ENCODE data around the gene PADI6. TPM values are rescaled to one million over a fixed set of nuclear protein-coding genes. Genes with fewer than 3 reads are reported as not detected.

Gene PADI6
- total RNA-seq, 1 experiment from 2014 or later: not detected

DNA sequence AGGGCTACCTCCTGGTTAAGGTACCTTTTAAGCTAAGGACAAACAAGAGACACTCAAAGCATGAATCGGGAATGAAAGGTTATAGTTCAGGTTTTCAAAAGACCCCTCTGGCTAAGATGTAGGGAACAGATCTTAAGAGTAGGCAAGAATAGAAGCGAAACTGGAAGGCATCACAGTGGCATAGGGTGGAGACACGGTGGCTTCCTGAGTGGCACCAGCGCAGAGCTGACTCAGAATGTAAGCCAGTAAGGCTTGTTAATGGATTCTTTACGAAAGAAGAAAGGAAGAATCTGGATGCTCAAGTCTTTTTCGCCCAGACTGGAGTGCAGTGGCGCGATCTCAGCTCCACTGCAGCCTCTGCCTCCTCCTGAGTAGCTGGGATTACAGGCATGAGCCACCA lies 21.2 kb downstream of the PADI6 start (continued):
- TF ChIP-seq POLR2AphosphoS5 (IDR thresholded peaks at IDR 0.05; ENCODE audit: low read depth, low read length): no peak

DNA sequence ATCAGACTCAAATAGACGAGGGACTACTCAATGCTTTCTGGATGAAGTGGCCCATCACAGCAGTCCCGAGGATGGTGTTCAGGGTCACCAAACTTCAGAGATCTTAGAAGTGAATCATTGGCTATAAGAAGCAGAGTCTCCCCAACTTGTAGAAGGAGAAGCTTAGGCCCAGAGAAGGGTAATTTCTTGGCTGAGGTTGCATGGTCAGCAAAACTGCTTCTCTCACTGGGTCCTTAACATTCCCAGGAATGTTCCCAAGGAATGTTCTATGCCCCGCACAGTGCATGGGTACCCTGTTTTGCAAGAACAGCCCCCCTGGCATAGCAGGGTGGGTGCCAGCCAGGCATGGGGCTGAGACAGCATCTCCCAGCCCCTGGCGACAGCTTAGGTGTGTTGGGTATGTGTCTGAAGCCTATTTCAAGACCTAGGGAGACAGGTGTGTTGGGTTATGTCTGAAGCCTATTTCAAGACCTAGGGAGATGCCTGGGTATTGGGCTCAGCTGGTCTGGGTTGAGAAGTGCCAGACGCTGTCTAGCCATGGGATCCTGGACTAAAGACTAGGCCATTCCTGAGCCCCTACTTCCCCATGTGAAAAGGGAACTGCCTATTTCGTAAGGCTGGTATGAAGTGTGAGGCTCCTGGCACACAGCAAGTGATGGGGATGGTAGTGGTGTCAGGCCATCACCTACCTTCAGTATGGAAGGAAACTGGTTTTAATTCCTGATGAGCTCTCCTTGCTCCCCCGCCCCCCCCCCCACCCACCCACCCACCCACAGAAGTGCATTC lies 26.1 kb downstream of the PADI6 start:
- no peak overlapping the region for H3K27ac ChIP-seq (ENCODE audit: low read depth, low read length)
- no peak for DNase-seq (ENCODE audit: low read depth, low spot score)
- no peaks in the 10 kb centered on the region for H3K36me3 ChIP-seq (ENCODE audit: control insufficient read depth in 1 of 2, insufficient read depth in 2 of 2, low read length in 2 of 2)
- ATAC-seq: no peak
- H3K9ac ChIP-seq (ENCODE audit: low read length): no peak overlapping the region
- no peaks in the 10 kb centered on the region for H3K79me2 ChIP-seq (ENCODE audit: insufficient read depth, low read length)
- BruUV-seq (replicated peaks): no TSS peak
- intact Hi-C loops (cut with micrococcal nuclease): no loop called here
- H3K4me2 ChIP-seq (ENCODE audit: low read length): no peak overlapping the region
- no peak overlapping the region for H3K4me3 ChIP-seq (replicated peaks in 1 of 2; ENCODE audit: low read depth in 1 of 2, low read length in 2 of 2)
- H4K20me1 ChIP-seq (ENCODE audit: insufficient read depth): no peaks in the 10 kb centered on the region
- H3K9me2 ChIP-seq (ENCODE audit: insufficient read depth): no peaks in the 10 kb centered on the region
- ChIA-PET POLR2A (no interaction called here), CTCF (no interaction called here), RAD21 (ENCODE audit: low non-redundant PET in 1 of 2, low total read pairs in 2 of 2, uncharacterized antibody in 2 of 2, unreplicated experiment in 2 of 2) (interaction anchor here in 1 of 2 experiments (0.6 kb wide), 1 partner anchor 139 kb away, joined by 4 read pairs; no protein-coding TSS in a partner anchor)
- H3K27me3 ChIP-seq (ENCODE audit: insufficient read depth, low read length): 0 out of 2 replicates have a peak, but pooled peaks cover 3% of the 10 kb centered on the region
- no peaks in the 10 kb centered on the region for H3K9me3 ChIP-seq (ENCODE audit: control insufficient read depth in 1 of 2, insufficient read depth in 1 of 2, low read depth in 1 of 2, low read length in 2 of 2)
- no peaks in the 10 kb centered on the region for H3K4me1 ChIP-seq (ENCODE audit: control insufficient read depth in 1 of 2, insufficient read depth in 2 of 2, low read length in 2 of 2)
- H2AFZ ChIP-seq (ENCODE audit: low read depth, low read length, poor library complexity, severe bottlenecking): no peak overlapping the region
- TF ChIP-seq POLR2A (IDR thresholded peaks at IDR 0.05; ENCODE audit: borderline replicate concordance, extremely low read depth, insufficient read depth, insufficient read length) (no peak), CBX3 (IDR thresholded peaks at IDR 0.05; ENCODE audit: low read depth) (no peak), CTCF (IDR thresholded peaks at IDR 0.05 in 2 of 3, conservative IDR thresholded peaks at IDR 0.05 in 1 of 3; ENCODE audit: borderline replicate concordance in 1 of 3, insufficient read depth in 1 of 3, low read depth in 2 of 3, low read length in 2 of 3) (no peak), YY1 (IDR thresholded peaks at IDR 0.05; ENCODE audit: extremely low read depth, insufficient replicate concordance, low read depth, low read length) (no peak), EGR1 (IDR thresholded peaks at IDR 0.05; ENCODE audit: low read depth) (no peak), ZNF274 (IDR thresholded peaks at IDR 0.05; ENCODE audit: low read depth, low read length) (no peak)
- TF ChIP-seq, protein P1, sequence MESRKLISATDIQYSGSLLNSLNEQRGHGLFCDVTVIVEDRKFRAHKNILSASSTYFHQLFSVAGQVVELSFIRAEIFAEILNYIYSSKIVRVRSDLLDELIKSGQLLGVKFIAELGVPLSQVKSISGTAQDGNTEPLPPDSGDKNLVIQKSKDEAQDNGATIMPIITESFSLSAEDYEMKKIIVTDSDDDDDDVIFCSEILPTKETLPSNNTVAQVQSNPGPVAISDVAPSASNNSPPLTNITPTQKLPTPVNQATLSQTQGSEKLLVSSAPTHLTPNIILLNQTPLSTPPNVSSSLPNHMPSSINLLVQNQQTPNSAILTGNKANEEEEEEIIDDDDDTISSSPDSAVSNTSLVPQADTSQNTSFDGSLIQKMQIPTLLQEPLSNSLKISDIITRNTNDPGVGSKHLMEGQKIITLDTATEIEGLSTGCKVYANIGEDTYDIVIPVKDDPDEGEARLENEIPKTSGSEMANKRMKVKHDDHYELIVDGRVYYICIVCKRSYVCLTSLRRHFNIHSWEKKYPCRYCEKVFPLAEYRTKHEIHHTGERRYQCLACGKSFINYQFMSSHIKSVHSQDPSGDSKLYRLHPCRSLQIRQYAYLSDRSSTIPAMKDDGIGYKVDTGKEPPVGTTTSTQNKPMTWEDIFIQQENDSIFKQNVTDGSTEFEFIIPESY (IDR thresholded peaks at IDR 0.05; ENCODE audit: extremely low read depth, insufficient replicate concordance, low read length): no peak

All from HCT116 (cell line).